Neural progenitor cell (in vitro differentiated cells): ENCODE results near the gene BCKDHB. TPM values are rescaled to one million over a fixed set of nuclear protein-coding genes. Genes with fewer than 3 reads are reported as not detected.

ENCODE experiments used
- DNase-seq: peaks from one replicate; pipeline ENCODE4 v3.0.0-alpha.2; 2016; ENCODE audit warnings: low spot score
- H2AFZ ChIP-seq: fragments of 200-600 bp; sonication (generic); replicated peaks from 2 replicates; pipeline ENCODE4 v1.6.1; 2016; ENCODE audit warnings: antibody characterized with exemption
- H3F3A ChIP-seq: fragments of 200-600 bp; sonication (generic); 2 replicates; pipeline ENCODE4 v1.6.1; 2016; ENCODE audit warnings: antibody characterized with exemption, low read depth
- H3K27ac ChIP-seq: fragments of 200-600 bp; sonication (generic); 2 replicates; pipeline ENCODE4 v1.5.1; 2016; ENCODE audit warnings: mild to moderate bottlenecking
- H3K27me3 ChIP-seq: fragments of 200-600 bp; sonication (generic); 2 replicates; pipeline ENCODE4 v1.6.1; 2016; ENCODE audit warnings: mild to moderate bottlenecking, moderate library complexity
- H3K36me3 ChIP-seq: fragments of 200-600 bp; sonication (generic); 2 replicates; pipeline ENCODE4 v1.5.1; 2016
- H3K4me1 ChIP-seq: fragments of 200-600 bp; sonication (generic); 2 replicates; pipeline ENCODE4 v1.6.1; 2016; ENCODE audit warnings: mixed run types
- H3K4me2 ChIP-seq: fragments of 200-600 bp; sonication (generic); 2 replicates; pipeline ENCODE4 v1.6.1; 2016
- H3K4me3 ChIP-seq: fragments of 200-600 bp; sonication (generic); 2 replicates; pipeline ENCODE4 v1.5.1; 2016
- H3K79me2 ChIP-seq: fragments of 200-600 bp; sonication (generic); 2 replicates; pipeline ENCODE4 v1.6.1; 2016; ENCODE audit warnings: low read depth
- H3K9ac ChIP-seq: fragments of 200-600 bp; sonication (generic); 2 replicates; pipeline ENCODE4 v1.6.1; 2016
- H3K9me3 ChIP-seq: fragments of 200-600 bp; sonication (generic); 2 replicates; pipeline ENCODE4 v1.5.1; 2016; ENCODE audit warnings: low read depth
- H4K20me1 ChIP-seq: fragments of 200-600 bp; sonication (generic); 2 replicates; pipeline ENCODE4 v1.6.1; 2016; ENCODE audit warnings: low read depth
- H3K27ac Mint-ChIP-seq: 3 replicates; pipeline ENCODE4 v1.8.0; 2021; ENCODE audit warnings: mixed read lengths
- H3K27me3 Mint-ChIP-seq: 2 replicates; pipeline ENCODE4 v1.8.0; 2022; ENCODE audit warnings: low read depth, mild to moderate bottlenecking, inconsistent platforms, moderate library complexity, mixed read lengths; ENCODE audit not compliant: insufficient read depth
- H3K36me3 Mint-ChIP-seq: 3 replicates; pipeline ENCODE4 v1.8.0; 2021; ENCODE audit warnings: mixed read lengths
- H3K4me1 Mint-ChIP-seq: 3 replicates; pipeline ENCODE4 v1.8.0; 2021; ENCODE audit warnings: mixed read lengths
- H3K4me3 Mint-ChIP-seq: 3 replicates; pipeline ENCODE4 v1.8.0; 2021; ENCODE audit warnings: mild to moderate bottlenecking, moderate library complexity, mixed read lengths
- H3K9me3 Mint-ChIP-seq: 3 replicates; pipeline ENCODE4 v1.8.0; 2020; ENCODE audit warnings: mixed read lengths
- CTCF ChIP-seq: fragments of 200-600 bp; sonication (generic); IDR thresholded peaks from 2 replicates; pipeline ENCODE4 v1.5.1; 2017; ENCODE audit warnings: antibody characterized with exemption, mild to moderate bottlenecking
- EZH2 ChIP-seq: fragments of 200-600 bp; sonication (generic); IDR thresholded peaks from 2 replicates; pipeline ENCODE4 v1.6.1; 2017; ENCODE audit warnings: antibody characterized with exemption, mild to moderate bottlenecking, moderate library complexity
- EZH2phosphoT487 ChIP-seq: fragments of 200-600 bp; sonication (generic); IDR thresholded peaks from 2 replicates; pipeline ENCODE4 v1.6.1; 2017; ENCODE audit warnings: antibody characterized with exemption
- total RNA-seq: library from RNA; depleted of rRNA; stranded (reverse); fragments of >200 nt; gene quantifications from 2 replicates; pipeline ENCODE4 v1.2.3, GENCODE V29; 2015; ENCODE audit warnings: low replicate concordance

The BCKDHB gene
- total RNA-seq, 1 donor from 2014 or later, result 48.2 TPM

GRCh38 chr6:80314531-80314930, 208.1 kb downstream of the BCKDHB start:
- H3K27me3 ChIP-seq, result no peaks in the 10 kb centered on the region
- peaks cover 33% of the 10 kb centered on the region for H3K36me3 Mint-ChIP-seq
- peaks cover 20% of the 10 kb centered on the region for H3K4me1 ChIP-seq
- H3K4me3 Mint-ChIP-seq, result no peak overlapping the region
- H3K9me3 Mint-ChIP-seq, result peaks cover 39% of the 10 kb centered on the region
- H3K9me3 ChIP-seq, result no peaks in the 10 kb centered on the region
- no peak overlapping the region for H3K27ac ChIP-seq
- no peak overlapping the region for H2AFZ ChIP-seq
- peaks cover 22% of the 10 kb centered on the region for H3K4me1 Mint-ChIP-seq
- H3K27me3 Mint-ChIP-seq, result peaks cover 4% of the 10 kb centered on the region
- no peak for DNase-seq
- TF ChIP-seq CTCF (no peak), EZH2 (no peak), EZH2phosphoT487 (no peak)
- no peaks in the 10 kb centered on the region for H4K20me1 ChIP-seq
- H3K36me3 ChIP-seq, result no peaks in the 10 kb centered on the region
- H3K4me2 ChIP-seq, result no peak overlapping the region
- H3F3A ChIP-seq, result peaks cover 19% of the 10 kb centered on the region
- peaks cover 8% of the 10 kb centered on the region for H3K79me2 ChIP-seq
- no peak overlapping the region for H3K4me3 ChIP-seq
- H3K9ac ChIP-seq, result no peak overlapping the region
- no peak overlapping the region for H3K27ac Mint-ChIP-seq

GRCh38 chr6:80316686-80317231, 210.3 kb downstream of the BCKDHB start:
- Mint-ChIP-seq H3K36me3 (peaks cover 16% of the 10 kb centered on the region), H3K9me3 (peaks cover 37% of the 10 kb centered on the region), H3K4me3 (no peak overlapping the region), H3K27me3 (peaks cover 2% of the 10 kb centered on the region), H3K27ac (peak overlapping the region; percentile 47), H3K4me1 (peaks cover 22% of the 10 kb centered on the region)
- Histone ChIP-seq H3K36me3 (no peaks in the 10 kb centered on the region), H4K20me1 (no peaks in the 10 kb centered on the region), H3K4me1 (peaks cover 20% of the 10 kb centered on the region), H3K4me2 (peak overlapping the region; percentile 53), H3K4me3 (peak overlapping the region; percentile 1), H3K9me3 (no peaks in the 10 kb centered on the region), H3F3A (peaks cover 19% of the 10 kb centered on the region), H3K27me3 (no peaks in the 10 kb centered on the region), H3K79me2 (peaks cover 8% of the 10 kb centered on the region), H3K27ac (peak overlapping the region; percentile 66), H2AFZ (no peak overlapping the region), H3K9ac (no peak overlapping the region)
- TF ChIP-seq CTCF (peak; percentile 30), EZH2phosphoT487 (no peak)
- peak; percentile 61 for DNase-seq

GRCh38 chr6:80319196-80319595, 212.7 kb downstream of the BCKDHB start:
- Histone ChIP-seq H3K27ac (no peak overlapping the region), H3K4me3 (no peak overlapping the region), H3K36me3 (no peaks in the 10 kb centered on the region), H3K79me2 (no peaks in the 10 kb centered on the region), H2AFZ (no peak overlapping the region), H3F3A (peaks cover 19% of the 10 kb centered on the region), H3K9ac (no peak overlapping the region), H3K4me2 (no peak overlapping the region), H3K4me1 (peaks cover 20% of the 10 kb centered on the region), H4K20me1 (no peaks in the 10 kb centered on the region), H3K9me3 (no peaks in the 10 kb centered on the region), H3K27me3 (no peaks in the 10 kb centered on the region)
- no peak overlapping the region for H3K27ac Mint-ChIP-seq
- peaks cover 22% of the 10 kb centered on the region for H3K4me1 Mint-ChIP-seq
- peaks cover 7% of the 10 kb centered on the region for H3K36me3 Mint-ChIP-seq
- no peak for TF ChIP-seq CTCF
- no peak for TF ChIP-seq EZH2
- no peak for TF ChIP-seq EZH2phosphoT487
- H3K4me3 Mint-ChIP-seq, result no peak overlapping the region
- no peaks in the 10 kb centered on the region for H3K27me3 Mint-ChIP-seq
- H3K9me3 Mint-ChIP-seq, result peaks cover 18% of the 10 kb centered on the region
- DNase-seq, result no peak
